Right renal cortex interstitium (tissue), 3 donors: ENCODE measurements around the gene GPR3. TPM values are rescaled to one million over a fixed set of nuclear protein-coding genes. Genes with fewer than 3 reads are reported as not detected.
A peak's percentile ranks its signal among the peaks of the same experiment; 100 is the strongest.

ENCODE experiments used
- DNase-seq, 3 donors: peaks; one replicate each; pipeline ENCODE4 v3.0.0-alpha.2; 2013; ENCODE audit warnings: low read depth in 3 of 3, low spot score in 2 of 3
- polyA plus RNA-seq, 3 donors: library from polyadenylated mRNA; unstranded; fragments of 120-200 nt; gene quantifications; one replicate each; pipeline ENCODE4 v1.2.1, GENCODE V29; 2013; ENCODE audit not compliant: insufficient read length in 3 of 3

Gene GPR3
- polyA plus RNA-seq, 3 donors, result 0.64 to 1.00 (median 0.98) TPM

DNA sequence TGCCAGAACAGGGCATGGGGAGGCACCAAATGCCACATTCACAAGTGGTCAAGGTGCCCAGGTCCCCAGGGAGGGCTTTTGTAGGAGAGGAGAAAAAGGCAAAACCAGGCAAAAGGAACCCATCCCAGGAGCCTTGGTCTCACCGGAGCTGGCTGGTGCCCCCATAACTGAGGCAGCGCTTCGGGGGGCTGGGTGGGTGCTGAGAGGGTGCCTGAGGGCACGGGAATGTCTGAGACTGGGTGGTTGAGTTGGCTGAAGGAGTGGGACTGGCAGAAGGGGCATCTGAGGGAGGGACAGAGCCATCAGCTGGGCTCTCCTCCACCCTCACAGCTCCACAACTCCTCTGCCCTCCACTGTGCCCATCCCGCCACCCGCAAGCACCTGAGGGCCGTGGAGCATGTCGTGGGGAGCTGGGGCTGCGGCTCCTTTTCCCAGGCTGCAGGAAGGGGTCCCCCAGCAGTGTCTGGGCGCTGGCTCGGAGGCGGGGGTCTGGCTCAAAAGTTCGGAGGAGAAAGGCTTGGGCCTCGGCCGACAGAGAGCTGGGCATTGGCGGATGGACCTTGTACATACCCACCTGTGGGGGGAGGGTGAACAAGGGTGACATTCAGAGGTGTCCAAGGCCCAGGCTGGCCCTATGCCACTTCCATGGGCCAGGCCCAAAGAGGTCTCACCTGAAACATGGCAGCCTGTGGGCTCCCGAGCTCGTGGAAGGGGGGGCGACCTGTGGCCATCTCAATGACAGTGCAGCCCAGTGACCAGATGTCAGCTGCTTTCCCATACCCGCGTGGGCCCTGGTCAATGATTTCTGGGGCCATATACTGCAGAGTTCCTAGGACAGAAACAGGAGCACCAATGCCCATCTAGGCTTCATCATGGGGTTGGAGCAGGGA is 34.1 kb upstream of the GPR3 start:
- no peak for DNase-seq

DNA sequence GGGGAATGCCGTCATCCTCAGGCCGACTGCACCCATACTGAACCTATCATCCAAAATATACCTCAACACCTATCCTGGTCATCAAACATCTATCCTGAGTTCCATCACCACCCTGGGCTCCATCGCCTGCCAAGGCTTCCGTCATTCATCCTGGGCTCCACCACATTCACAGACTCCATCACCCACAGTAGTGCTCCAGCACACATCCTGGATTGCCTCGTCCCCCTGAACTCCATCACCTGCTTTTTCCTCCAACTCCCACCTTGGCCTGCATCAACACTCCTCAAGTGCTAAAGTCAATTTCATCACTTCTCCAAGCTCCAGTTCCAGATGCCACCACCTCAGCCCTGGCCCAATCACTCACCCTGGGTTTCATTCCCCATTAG is 33.5 kb upstream of the GPR3 start:
- DNase-seq, result no peak

DNA sequence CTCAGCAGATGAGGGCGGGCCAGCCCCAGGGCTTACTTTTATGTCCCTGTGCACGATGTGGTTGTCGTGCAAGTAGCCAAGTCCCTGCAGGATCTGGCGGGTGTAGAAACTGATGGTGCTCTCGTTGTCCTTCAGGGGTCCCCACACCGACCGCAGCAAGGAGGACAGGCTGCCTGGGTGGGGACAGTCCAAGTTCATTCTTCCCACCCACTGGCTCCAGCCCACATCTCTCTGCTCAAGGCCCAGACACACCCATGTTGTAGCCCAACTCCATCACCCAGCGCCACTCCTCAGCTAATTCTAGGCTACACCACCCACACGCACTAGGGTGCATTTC is 32.6 kb upstream of the GPR3 start:
- DNase-seq, result no peak

DNA sequence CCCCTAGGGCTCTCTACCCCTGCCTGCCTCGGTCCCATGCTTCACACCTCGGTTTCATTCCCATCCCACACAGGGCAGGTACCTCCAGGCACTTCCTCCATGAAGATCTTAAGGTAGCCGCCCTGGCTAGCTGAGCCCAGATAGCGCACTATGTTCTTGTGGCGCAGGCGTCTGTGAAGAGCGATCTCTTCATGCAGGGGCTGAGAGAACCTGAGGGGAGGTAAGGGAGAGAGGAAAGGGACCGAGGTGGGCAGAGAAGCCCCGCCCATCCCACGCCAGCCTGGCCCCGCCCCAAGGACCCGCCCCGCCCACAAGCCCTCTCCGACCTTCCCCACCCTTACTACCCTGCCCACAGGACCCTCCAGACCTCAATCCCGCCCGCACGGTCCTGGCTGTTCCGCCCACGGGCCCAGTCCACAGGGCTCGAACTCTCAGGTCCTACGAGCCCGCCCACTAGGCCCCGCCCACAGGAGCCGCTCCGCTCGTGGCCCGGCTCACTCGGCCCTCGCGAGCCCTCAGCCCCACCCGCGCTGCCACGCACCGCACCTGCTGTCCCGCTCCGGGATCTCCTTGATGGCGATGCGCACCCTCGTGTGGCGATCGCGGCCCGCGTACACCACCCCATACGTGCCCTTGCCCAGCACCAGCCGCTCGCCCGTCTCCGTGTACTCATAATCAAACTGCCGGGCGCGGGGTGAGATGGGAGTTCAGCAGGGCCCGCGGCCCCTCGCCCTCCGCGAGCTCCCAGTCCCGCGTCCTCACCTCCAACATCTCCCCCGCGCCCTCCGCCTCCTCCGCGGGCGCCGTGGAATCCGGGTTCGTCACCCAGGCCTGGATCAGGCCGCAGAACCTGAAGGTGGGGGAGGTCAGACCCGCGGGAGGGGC is 32.0 kb upstream of the GPR3 start:
- DNase-seq, result no peak

DNA sequence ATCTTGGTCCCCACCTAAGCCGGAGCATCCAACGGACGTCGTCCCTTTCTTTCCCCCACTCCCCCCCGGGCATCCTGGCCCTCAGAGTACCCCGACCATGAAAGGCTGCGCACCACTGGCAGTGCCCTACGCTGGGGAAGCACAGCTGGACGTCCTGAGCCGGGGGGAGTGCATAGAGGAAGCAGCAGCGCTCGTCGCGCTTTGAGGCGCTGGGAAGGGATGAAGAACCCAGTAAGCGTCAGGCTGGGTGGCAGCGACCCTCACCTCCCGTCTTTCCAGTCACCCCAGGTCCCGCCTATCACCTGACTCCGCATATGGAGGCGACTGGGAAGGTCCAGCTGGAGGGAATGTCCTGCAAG is 31.4 kb upstream of the GPR3 start:
- DNase-seq, result no peak

DNA sequence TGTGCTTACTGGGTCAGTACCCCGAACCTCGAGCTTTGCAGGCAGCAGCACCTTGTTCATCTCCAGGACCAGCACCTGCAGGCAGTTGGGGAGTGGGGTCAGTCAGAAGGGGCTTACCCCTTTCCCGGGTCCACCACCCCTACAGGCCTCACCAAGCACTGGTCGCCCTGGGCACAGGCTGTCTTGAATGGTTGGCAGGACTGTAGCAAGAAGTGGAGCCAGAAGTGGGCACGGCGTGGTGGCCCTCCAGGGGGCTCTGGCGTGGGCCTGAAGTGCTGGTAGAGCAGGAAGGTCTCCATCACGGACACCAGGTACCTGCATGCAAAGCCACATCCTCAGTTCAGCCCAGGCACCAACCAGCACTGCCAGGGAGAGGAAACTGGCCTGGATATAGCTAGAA is 30.9 kb upstream of the GPR3 start:
- DNase-seq, result no peak

DNA sequence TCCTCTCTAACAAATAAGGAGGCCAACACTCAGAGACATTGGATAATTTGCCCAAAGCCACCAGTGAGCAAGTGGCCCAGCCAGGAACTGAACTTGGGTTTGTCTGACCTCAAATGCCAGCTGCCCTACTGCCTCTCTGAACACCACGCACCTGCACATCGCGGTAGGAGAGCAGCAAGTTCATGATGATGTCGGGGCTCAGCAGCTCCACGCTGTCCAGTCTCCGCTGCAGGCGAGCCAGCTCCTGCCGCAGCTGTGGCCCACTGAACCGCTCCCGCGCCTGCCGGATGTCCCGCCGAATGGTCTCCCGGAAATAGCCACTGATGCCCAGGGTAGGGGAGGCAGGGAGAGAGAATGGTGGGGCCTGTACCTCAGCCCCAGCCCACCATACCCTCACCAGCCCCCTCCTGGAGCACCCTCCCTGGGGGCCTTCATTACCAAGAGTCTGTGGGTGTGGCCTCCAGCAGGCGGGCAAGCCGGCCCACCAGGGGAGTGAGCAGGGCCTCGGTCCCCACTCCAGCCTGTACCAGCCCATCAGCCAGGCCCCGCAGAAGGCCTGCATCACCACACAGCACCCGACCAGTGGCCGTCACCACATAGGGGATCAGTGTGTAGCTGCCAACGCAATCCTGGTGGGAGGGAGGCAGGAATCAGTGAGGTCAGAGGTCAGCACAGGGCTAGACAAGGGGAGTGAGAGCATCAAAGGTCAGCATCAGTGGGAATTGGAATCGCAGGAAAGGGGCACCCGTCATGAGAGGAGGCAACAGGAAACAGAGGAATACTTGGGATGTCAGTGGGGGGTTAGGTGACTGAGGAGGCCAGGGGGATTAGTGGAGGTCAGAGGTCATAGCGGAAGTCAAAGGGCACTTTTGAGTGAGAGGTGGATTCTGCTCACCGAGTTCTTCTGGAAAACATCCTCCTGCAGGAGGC is 28.4 kb upstream of the GPR3 start:
- DNase-seq, result no peak

DNA sequence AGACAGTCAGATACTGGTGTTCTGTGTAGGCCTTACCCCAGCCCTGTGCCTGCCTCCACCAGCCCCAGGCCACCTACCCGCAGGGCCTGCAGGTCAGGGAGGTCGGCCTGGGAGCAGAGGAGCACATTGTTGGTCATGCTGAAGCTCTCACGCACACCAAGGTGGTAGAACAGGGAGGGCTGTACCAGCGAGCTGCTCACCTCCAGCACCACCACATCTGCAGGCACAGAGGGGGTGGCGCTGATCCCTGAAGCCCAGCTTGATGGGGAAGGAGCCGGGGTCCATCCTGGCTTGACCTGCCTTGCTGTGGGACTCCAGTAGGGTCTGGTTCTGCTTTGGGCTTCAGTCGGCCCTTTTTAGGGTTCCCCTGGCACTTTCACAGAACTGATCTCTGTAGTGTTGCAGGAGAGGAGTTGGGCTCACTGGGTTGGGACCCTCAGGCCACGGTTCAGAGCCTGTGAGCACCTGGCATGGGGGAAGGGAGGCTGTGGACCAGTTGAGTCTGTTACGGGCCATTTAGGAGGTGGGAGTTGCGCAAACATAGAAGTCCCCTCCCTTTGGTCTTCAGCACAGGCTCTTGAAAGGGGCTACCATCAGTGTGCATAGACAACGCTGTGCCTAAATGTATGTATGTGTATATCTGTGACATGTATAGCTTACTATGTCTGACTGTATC is 27.6 kb upstream of the GPR3 start:
- DNase-seq, result no peak

DNA sequence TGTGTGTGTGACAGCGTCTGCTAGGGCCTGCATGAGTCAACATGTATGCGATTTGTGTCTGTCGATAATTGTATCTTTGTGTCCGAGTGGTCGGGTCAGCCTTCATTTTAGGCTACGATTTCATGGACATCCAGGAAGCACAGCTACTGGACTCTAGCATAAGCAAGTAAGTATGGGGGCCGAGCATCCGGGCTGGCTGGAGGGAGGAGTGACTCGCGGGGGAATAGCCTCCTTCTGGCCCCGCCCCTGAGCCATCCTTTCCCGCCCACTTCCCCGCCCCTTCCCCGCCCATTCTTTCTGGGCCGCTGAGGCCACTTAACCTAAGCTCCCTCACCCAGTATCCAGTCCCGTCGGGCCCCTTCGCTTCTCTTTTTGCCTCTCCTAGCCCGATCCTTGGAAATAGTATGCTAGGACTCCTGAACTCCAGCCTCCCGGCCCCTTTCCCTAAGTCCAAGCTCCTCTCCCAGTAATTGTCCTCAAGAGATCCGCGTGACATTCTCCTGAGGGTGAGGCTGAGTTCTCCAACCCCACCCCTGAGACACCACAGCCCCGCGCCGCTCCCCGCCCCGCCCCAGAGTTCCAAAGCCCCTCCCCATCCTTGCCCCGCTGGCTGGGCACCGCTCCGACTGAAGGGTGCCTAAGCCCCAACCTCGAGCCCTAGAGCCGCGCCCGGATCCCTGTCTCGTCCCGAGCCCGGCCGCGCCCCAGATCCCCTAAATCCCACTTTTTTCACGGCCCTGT is 26.9 kb upstream of the GPR3 start:
- DNase-seq, result peak in 2 of 3 donors; percentile 78 to 81

DNA sequence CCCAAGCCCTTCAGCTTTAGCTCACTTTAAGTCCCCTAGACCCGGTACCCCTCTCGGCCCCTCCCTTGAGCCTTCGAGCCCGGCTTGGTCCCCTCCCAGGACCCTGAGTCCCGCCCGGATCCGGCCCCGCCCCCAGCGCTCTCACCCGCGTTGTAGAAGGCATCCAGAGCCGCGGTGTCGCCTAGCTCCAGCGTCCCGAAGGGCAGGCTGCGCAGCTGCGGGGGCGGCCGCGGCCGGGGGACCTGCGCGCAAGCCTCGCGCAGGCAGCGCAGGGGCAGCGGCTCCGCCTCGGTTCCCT is 26.4 kb upstream of the GPR3 start:
- DNase-seq, result peak in 1 of 3 donors; percentile 68

DNA sequence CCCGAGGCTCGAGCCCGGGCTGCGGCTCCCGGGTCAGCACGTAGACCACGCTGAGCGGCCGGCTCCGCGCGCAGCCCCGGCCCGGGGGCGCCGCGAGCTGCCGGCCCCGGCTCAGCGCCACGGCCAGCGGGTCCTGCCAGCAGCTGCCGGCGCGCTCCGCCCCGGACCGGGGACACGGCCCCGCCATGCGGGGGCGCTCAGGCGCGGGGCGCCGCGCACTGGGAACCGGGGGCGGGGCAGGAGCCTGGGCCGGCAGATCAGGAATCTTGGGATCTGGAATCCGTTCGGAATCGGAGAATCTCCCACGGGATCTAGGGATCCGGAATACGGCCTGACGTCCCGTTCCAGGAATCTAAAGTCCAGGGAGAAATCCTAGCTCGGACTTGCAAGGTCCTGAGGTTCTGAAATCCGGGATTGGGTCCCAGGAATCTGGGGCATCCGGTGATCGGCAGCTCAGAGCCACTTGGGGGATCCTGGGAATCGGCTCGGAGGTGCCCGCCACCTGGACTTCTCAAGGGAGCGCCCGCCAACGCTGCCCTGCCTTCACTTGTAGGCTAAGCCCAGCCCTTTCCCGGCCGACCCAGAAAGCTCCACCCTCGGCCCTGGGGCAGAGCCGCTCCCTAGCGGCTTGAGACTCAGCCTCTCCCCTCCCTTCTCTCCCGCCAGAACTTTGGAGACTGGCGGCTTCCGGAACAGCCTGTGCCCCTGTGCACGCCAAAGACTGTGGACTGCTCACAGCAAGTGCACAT is 25.8 kb upstream of the GPR3 start, which contains the start of gene MAP3K6:
MAP3K6 (minus strand) TSS at position 551 of the 749 bp plus-strand sequence; CDS start at position 187, 364 bp downstream.
- DNase-seq, result no peak

DNA sequence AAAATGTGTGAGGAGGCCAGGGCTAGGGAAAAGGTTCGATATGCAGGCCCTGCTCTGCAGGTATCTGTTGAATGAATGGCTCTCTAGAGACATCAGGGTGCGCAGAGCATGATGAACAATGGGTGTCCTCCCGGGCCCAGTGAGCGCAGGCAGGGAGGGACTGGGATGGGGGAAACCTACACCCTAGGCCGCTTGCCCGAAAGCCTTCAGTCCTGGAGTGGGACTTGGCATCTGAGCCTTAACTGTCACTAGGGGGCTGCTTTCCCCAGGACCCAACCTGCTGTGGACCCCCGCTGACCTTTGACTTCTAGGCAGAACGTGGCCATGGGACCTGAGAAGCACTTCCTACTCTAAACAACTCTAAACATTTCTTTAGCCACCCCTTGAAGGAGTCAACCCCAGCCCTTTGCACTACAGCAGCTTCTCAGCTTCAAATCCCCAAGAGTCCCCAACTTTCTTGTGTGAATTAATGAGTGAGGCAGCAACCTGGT is 25.2 kb upstream of the GPR3 start:
- no peak for DNase-seq

DNA sequence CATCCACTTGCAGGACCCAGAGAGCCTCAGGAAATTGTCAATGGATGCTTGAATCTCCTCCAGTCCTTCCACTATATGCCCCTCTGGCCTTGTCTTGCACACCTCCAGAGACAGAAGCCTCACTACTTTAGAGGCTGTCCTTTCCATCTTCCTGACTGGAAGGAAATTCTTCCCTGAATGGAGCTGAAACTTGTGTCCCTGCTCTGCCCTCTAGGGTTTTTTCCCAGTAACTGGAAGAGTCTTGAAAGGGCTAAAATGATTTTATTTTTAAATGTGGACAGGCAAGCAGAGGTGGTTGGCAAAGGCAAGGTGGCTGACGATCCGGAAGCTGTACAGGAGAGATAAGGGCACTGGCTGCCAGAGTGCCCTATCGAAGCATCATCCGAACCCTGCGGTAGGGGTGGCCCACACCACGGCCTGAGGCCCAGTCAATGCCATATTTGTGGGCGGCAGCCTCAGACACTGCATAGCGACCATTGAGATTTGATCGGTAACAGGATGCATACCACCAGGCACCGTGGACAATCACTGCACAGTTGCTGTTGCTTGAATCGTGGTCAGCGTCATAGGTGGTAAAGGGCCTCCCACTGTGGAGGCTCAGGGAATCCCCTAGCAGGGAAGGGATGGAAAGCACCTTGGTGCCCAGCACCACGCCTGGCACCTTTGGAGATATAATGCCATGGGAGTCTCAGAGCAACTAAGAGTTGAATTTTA is 23.4 kb upstream of the GPR3 start:
- no peak for DNase-seq

DNA sequence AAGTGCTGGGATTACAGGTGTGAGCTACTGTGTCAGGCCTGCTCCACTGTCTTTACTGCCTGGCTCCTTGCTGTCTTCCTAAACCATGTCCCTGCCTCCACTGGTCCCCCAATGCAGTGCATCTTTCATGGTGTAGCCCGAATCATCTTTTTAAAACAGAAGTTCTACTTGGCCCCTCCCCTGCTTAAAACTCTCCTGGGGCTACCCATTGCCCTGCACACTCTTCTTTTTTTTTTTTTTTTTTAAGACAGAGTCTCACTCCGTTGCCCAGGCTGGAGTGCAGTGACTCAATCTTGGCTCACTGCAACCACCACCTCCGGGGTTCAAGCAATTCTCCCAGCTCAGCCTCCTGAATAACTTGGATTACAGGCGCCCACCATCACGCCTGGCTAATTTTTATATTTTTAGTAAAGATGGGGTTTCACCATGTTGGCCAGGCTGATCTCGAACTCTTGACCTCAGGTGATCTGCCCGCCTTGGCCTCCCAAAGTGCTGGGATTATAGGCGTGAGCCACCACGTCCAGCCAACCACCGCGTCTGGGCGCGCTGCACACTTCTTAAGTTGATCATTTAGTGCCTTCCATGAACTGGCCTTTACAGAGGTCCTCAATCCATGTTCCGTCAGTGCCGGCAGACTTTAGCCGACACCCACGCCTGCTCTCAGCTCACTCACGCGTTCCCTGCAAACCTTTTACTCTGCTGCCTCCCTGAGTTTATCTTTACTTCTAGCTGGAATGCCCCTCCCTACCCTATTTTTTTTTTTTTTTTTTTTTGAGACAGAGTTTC is 20.2 kb upstream of the GPR3 start:
- no peak for DNase-seq

DNA sequence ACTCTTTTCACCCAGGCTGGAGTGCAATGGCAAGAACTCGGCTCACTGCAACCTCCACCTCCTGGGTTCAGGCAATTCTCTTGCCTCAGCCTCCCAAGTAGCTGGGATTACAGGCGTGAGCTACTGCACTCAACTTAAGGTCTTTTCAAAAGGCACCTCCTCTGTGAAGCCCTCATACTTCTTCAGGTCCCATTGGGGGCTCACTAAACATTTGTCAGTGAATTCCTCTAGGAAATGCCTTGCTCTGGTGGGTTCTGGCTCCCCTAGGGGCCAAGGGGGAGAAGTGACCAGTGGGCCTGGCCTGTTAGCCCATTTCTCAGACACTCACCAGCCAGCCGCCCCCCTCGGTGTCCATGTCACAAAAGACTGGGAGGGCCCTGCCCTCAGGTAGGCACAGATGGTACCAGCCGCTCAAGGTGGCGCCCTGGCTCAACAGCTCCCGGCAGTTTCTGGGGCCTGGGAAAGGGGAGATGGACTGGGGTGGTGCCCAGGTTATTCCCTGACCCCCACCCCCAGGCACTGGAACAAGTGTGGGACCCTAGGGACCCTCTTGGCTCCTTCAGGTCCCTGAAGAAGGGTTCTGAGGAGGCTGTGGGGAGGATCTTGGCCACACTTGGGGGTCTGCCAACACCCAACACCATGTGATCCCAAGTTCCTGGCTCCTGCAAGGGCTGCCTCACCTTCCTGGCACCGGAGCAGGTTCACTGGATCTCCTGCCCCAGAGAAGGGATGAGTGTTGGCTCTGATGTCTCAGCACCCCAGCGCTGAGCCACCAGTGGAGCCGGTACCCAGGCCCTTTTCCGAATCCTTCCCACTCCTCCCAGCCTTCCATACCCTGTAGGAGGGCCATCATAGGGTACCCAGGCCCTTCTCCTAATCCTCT is 19.4 kb upstream of the GPR3 start:
- no peak for DNase-seq

DNA sequence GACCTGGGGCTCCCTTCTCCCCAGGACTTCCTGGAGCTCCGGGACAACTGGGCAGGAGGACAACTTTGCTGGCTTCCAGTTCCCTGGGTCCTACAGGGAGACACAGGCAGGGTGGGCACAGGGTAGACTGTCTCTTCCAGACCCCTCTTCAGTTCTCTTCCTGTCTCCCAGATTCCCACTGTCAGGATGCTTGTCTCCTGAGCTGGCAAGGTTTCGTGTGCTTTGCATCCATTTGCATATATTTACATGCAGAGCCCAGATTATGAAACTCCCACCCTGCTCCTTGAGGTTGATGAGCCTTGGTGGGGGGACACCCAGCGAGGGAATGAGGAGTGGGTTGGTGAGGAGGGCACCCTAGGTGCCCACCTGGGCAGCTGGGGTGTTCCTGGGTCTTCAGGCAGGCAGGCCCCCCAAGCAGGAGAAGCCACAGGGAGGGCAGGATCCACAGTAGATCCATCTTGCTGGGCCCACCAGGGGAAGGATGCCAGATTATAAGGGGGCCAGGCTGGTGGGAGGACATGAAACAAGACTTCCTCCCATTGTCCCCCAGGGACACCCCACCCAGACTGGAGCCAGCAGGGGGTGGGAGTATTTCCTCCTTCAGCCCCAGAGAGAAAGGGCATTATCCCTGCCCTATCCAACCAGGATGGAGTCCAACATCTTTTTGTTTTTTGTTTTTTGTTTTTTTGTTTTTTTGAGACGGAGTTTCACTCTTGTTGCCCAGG is 17.9 kb upstream of the GPR3 start, which contains the start of gene FCN3:
FCN3 (minus strand) TSS at position 463 of the 725 bp plus-strand sequence; CDS start at position 457, 6 bp downstream.
- DNase-seq, result no peak
